Uterus (tissue), 2 donors: ENCODE measurements around the gene CATSPER1.

Experiments
- CTCF ChIP-seq, 4 experiments: fragments of 200-600 bp in 2 of 4; fragments of 450-650 bp in 2 of 4; sonication (generic) in 2 of 4; IDR thresholded peaks; one replicate each; pipeline ENCODE4 v1.5.1; 2016 to 2019; ENCODE audit warnings: antibody characterized with exemption in 4 of 4, mild to moderate bottlenecking in 2 of 4, moderate library complexity in 1 of 4
- POLR2A ChIP-seq, 2 donors: fragments of 450-650 bp; IDR thresholded peaks; one replicate each; pipeline ENCODE4 v1.6.1; 2016; ENCODE audit warnings: antibody characterized with exemption in 2 of 2, mild to moderate bottlenecking in 1 of 2, moderate library complexity in 1 of 2

GRCh38 chr11:66045177-66045639, 18.9 kb upstream of the CATSPER1 start:
- TF ChIP-seq POLR2A (IDR thresholded peaks at IDR 0.05): no peak
- peak; percentile 74 to 86 (median 79) for TF ChIP-seq CTCF (IDR thresholded peaks at IDR 0.05)
